ENCODE results near the gene TPX2. TPM values are rescaled to one million over a fixed set of nuclear protein-coding genes. Genes with fewer than 3 reads are reported as not detected.
"Not testable (repeated sequence)": the region's sequence is repeated elsewhere in the genome, so short reads cannot be mapped to it uniquely, and the experiment has no call there.

TPX2 gene
- total RNA-seq, 1 donor from 2014 or later: 2.0 TPM

DNA sequence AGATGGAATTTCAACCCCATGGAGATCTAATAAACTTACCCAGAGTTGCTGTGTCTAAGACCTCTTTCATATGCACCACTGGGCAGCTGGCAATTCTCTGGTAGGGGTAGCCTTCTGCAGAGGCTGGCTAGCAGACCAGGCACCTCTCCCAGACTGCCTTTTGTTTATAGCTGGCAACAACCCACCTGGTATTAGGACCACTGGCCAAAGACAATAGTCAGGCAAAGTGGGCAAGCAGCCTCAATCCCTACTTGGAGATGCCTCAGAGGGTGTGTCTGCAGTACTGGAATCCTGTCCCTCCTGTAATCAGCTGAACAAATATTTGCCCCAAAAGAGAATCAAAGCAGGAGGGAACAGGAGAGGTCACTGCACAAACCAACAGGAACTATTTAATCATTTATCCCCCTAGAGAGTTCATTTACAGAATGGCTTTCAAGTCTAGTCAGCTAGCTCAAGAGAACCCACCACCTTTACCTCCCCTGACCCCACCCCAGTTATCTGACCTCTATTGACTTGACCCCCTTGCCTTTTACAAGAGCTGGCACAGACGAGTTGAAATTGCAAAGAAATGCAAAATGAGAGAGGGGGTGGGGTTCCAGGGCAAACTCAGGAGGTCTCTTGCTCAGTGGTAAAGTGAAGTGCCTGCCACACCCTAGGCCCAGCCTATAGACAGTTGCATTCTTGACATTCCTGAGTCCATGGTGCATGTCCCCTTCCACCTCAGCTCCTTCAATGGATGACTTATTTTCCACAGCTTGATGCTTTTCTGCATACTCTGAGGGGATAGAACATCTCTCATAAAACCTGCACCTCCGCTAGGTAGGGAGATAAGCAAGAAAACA lies 19.2 kb upstream of the TPX2 start:
- DNase-seq (ENCODE audit: low spot score) (peak; percentile 58), ATAC-seq (peak; percentile 15)

DNA sequence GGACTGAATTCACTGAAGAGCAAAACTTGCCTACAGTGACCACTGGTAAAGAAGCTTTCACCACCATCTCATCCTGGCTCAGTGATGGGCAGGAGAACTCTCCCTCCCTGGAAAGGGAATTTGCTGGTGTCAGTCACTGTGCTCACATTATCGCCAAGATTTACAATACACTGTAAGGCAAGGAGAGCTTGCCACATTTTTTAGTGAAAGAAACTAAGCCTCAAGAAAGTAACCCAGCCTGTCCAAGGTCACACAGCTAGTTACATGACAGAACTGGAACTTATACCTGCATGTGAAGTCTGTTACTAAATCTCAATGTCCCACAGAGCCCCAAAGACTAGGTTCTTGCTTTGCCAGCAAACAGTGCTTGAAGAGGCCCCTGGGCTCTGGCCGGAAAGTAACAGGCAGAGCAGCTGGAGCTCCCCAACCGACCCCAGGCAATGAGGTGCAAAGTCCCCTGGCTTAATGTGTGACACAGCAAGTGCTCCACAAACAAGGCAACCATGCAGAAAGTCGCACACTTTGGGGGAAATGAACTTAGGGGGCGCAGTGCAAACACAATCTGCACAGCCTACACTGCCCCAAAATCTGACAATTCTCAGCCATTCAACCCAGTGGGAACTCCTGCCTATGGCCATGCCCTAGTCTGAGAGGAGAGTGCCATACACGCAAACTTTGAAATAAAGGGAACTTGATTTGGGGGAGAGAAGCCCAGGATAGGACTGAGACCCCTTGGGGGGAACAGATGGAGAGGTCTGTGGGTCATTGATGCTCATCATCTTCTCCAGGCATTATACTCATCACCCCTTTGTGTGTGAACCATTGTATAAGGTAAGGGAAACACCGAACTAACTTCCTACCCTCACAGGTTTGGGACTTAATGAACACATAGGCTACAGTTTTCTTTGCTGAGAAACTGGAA lies 18.3 kb upstream of the TPX2 start:
- peak; percentile 70 for DNase-seq (ENCODE audit: low spot score)
- ATAC-seq: peak; percentile 7

DNA sequence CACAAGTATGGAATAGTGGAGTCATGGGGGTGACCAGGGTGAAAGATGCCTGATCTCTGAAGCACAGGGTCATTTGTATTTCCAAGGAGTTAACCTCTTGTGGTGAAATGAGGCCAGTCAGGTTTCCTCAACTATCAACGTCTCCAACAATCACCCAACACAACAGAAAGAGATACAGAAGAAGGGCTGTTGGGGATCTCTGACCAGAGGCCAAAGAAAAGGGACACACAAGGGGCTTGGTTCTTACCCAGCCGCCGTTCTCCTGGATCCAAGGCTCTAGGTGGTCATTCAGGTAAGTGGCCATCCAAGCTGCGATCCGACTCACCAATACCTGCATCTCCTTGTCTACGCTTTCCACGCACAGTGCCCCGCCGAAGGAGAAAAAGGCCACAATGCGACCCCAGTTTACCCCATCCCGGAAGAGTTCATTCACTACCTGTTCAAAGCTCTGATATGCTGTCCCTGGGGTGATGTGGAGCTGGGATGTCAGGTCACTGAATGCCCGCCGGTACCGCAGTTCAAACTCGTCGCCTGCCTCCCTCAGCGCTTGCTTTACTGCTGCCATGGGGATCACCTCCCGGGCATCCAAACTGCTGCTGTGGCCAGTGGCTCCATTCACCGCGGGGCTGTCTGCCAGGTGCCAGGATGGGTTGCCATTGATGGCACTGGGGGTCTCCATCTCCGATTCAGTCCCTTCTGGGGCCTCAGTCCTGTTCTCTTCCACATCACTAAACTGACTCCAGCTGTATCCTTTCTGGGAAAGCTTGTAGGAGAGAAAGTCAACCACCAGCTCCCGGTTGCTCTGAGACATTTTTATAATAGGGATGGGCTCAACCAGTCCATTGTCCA lies 17.5 kb upstream of the TPX2 start:
- DNase-seq (ENCODE audit: low spot score): peak; percentile 64
- ATAC-seq: no peak

DNA sequence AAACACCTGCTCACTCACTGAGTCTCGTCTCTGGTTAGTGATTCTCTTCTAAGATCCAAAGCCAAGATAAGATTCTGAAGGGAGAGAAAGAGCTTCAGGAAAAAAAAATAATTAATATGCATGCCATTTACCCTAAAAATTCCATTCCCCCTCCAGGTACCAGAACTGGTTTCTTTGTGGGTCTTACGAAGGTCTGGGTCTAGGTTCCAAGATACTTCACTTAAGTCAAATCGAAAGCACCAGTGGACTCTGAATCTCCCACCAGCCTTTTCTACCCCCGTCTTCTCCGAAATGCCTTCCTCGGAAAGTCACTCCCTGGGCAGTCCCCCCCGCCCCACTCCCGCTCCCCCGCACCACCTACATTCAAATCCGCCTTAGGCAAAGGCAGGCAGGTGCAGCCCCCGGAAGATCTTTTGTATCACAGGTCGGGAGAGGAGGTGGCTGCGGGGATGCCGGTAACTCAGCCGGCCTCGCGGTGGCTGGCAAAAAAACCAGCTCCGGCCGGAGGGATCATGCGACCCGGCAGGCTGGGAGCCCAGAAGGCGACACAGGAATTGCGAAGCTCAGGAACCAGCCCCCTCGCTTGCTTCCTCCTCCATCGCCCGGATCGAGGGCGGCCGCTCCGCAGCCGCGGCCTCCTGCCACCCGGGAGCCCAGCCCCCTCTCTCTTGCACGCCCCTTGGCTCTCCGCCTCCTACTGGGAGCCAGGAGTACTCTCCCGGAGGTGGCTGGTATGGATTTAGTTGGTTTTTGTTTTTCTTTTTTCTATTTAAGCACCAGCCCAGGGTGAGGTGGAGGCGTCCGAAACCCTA lies 16.6 kb upstream of the TPX2 start, which contains the start of gene BCL2L1:
BCL2L1 (minus strand) TSS at position 612 of the 812 bp plus-strand sequence. CDS start 650 bp downstream, outside the sequence.
- ATAC-seq: peak; percentile 69
- DNase-seq (ENCODE audit: low spot score): peak; percentile 88

DNA sequence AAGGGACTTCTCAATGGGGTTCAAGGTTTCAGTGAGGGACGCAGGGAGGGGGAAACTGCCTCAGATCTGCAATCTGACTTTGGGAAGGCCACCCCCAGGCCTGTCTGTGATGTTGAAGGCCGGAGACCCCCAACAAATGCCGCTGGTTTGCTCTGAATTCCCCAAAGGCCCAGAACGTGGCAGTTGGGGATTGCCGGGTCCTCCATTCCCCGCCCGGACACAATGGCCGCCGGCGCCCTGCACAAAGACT lies 16.1 kb upstream of the TPX2 start:
- DNase-seq (ENCODE audit: low spot score): no peak
- no peak for ATAC-seq

DNA sequence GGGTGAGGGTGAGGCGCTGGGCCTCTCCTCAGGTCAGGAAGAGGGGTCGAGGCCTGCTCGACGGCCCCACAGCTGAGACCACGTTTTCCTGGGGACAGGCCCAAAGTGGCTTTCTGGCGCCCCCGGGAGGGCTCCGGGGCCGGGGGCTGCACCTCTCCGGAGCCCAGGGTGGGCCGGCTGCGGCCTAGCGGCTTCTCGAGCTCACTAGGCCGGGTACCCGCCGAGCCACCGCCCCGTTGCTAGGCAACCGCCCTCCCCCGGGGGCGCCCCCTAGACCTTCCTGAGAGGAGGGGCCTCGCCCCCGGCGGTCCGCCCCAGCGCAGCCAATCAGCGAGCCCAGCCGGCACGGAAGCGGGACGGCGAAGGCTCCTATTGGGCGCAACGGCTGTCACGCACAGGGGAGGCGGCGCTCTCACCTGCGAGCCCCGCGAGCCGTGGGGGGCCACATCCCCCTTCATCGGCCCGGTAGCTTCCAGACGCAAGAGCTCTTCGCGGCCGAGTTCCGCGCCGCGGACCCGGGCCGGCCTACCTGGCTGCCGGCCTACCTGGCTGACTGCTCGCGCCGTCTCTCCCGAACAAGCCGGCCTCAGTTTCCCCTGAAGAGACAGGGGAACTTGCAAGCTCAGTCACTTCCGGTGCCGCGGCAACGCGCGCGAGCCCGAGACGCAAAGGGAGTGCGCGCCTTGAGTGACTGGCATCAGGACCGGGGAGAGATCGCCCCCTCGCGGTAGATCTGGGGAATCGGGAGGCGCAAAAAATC lies 15.6 kb upstream of the TPX2 start:
- peak; percentile 99 for DNase-seq (ENCODE audit: low spot score)
- peak; percentile 88 for ATAC-seq

DNA sequence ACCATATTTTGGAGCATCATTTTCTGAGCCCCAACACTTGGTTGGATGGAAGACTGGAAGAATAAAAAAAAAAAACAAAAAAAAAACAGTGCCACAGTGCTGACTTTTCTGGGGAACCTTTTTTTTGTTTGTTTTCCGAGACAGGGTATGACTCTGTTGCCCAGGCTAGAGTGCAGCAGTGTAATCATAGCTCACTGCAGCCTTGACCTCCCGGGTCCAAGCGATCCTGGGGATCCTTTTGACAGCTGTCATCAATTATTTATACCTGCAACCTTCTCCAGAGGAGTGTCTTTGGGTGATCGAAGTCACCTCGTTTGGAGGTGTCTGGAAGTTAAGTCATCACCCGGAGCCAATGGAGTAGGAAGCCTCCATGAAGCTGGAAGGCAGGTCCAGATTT lies 7.8 kb upstream of the TPX2 start:
- ATAC-seq: no peak
- DNase-seq (ENCODE audit: low spot score): no peak

DNA sequence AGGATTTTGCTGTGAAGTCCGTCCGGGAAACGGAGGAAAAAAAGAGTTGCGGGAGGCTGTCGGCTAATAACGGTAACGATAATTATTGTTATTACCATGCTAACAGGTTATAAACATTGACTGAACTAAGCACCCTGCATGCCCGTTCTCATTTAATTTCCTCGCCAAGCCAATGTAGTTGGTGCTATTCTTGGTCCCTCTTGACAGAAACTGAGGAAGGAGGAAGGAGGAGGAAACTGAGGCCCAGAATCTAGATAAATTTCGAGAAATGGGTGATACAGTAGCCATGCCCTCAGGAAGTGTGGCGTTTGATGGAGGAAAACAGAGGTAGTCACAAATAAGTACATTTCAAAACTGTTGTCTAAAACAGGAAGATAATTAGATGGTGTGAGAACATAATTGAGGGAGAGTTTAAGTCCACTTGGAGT lies 474 bp downstream of the TPX2 start:
- ATAC-seq (no peak), DNase-seq (ENCODE audit: low spot score) (no peak)

DNA sequence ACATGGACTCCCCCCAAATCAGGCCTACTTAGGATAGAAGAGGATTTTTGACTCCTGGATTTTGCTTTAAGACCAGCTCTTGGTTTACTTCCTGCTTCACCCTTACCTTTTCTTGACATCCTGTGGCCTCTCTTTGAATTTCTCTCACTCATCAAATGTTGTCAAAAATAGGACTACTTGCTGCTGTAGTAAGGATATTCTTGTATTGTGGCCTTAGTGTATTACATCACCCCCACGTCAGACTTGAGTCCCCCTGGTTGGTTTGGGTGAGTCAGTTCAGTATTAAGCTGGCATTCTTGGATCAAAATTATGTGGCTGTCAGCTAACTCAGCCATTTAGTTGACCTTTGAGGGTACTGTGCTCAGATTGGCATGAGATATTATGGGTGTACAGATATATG lies 1.1 kb downstream of the TPX2 start:
- no peak for ATAC-seq
- no peak for DNase-seq (ENCODE audit: low spot score)

DNA sequence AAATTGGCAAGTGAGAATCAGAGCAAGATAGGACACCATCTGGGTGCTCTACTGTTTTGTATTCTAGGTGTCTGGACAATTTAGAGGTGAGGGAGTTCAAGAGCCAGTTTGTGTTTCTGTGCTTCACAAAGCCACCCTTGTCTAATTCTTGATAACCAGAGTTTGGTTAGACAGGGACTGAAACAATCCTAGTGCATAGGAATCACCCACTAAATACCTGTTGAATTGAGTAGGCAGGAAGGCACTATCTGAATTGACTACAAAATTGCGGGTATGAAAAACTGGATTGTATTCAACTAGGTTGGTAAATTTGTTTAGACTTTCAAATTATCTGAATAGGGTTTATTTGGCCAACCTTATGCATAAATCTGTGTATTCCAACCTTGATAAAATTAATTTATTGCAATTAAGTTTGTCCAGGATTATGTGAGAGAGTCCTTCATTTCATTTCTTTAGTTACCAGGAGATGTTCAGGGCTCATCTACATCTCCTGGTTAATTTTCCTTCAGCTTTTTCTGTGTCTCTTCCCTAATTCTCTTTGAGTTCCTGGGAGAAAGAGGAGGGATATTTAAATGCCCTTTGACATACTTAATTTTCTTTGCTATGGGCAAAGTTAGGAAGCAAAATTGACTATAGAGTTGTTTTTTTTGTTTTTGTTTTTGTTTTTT lies 1.7 kb downstream of the TPX2 start:
- ATAC-seq: no peak

DNA sequence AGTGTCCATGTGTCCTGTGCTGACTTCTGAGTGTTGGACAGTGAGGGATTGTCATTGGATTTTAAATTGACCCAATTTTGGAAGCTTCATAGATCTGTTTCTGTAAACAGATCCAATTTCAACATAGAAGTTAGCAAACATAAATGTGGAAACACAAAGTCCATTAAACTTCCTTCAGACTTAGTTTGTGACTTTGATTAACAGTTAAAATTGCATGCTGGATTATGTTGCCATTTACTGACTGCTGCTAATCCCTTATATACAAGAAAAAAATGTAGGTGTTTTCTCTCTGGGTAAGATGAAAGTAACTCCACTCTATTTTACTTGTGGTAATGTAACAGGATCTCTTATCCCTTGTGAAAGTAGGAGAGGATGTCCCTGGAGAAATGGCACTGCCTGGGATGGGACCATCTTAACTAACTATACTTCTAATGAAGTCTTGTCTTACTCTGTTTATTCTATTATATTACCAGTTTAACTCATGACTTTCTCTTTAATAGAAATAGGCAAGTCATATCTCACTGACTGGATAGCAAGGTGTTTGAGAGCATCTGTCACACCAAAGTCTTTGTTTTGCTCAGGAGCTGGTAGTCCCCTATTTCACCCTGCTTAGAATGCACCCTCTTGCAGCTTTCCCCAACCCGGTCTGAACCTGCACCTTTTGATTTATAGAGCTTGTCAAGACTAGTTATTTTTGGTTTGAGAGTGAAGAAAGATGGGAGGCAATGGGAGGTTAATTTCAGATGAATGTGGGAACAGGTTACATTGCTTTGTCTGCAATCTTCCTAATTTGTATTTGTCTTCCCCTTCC lies 7.2 kb downstream of the TPX2 start:
- DNase-seq (ENCODE audit: low spot score): no peak
- peak; percentile 85 for ATAC-seq

More for the DNA sequence above, 1.7 kb downstream of the TPX2 start:
- no peak for DNase-seq (ENCODE audit: low spot score)

DNA sequence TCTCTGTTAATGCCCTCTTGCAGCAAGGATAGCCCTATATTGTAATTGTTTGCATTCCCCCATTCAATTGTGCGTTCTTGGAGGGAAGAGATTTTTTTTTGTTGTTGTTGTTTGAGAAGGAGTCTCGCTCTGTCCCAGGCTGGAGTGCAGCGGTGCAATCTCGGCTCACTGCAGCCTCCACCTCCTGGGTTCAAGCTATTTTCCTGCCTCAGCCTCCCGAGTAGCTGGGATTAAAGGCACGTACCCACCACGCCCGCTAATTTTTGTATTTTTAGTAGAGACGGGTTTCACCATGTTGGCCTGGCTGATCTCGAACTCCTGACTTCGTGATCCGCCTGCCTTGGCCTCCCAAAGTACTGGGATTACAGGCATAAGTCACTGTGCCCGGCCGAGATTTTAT lies 7.9 kb downstream of the TPX2 start:
- not testable (repeated sequence) for ATAC-seq; DNase-seq (ENCODE audit: low spot score)

DNA sequence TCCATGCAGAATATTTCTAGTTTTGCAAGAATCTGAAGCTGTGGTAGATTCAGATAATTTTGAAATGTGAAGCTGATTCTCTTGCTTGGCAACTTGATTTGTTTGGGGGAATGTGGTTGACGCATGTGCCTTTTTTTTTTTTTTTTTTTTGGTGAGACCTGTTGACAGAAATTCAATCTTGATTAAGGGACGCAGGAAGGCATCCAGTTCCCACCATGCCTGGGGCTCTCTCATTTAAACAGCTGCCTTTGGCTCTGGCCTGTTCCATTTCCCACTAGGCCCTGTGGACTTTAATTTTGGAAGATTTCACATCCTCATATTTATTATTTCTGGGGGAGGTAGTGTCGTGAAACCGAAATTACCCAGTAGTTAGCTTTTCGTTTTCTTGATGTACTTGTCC lies 8.6 kb downstream of the TPX2 start:
- ATAC-seq (peak; percentile 66), DNase-seq (ENCODE audit: low spot score) (peak; percentile 53)

DNA sequence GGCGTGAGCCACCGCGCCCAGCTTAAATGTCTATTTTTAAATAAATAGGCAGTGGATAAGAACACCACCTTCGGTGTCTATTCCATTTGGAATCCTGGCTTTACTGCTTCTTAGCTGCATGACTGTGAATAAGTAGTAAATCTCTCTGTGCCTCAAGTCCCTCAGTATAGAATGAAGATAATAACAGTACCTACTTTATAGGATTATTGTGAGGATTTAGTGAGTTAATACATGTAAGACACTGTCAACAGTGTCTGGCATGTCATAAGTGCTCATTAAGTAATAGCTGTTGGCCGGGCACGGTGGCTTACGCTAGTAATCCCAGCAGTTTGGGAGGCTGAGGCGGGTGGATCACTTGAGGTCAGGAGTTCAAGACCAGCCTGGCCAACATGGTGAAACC lies 10.1 kb downstream of the TPX2 start:
- ATAC-seq: no peak
- DNase-seq (ENCODE audit: low spot score): no peak

DNA sequence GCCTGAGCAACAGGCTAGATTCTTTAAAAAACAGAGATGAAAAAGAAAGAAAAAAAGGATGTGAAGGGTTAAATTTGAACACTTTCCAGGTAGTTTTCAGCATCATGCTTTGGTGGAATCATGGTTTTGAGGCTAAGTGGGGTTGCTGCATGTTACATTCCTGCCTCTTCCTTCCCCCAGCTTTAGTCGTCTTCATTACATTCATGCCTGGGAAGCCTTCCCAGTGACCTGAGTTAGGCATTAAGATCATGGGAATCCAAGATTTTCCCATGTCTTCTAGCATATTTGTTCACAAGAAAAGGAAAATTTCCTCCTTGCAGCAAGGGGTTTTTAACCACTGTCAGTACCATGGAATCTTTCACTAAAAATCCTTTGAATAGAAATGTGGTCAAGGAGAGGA lies 12.0 kb downstream of the TPX2 start:
- ATAC-seq: no peak
- no peak for DNase-seq (ENCODE audit: low spot score)

DNA sequence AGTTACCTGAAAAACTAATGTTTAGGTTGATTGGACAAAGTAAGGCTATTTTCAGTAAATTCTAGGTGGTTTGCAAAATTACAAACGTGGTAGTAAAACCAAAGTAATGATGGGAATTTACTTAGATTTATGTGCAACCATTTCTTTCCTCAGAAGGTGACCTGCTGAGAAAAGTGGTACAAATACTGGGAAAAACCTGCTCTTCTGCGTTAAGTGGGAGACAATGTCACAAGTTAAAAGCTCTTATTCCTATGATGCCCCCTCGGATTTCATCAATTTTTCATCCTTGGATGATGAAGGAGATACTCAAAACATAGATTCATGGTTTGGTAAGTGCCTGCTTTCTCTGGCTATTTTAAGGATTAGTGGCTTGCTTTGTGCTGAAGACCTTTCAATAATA lies 18.2 kb downstream of the TPX2 start:
- ATAC-seq: no peak
- no peak for DNase-seq (ENCODE audit: low spot score)

DNA sequence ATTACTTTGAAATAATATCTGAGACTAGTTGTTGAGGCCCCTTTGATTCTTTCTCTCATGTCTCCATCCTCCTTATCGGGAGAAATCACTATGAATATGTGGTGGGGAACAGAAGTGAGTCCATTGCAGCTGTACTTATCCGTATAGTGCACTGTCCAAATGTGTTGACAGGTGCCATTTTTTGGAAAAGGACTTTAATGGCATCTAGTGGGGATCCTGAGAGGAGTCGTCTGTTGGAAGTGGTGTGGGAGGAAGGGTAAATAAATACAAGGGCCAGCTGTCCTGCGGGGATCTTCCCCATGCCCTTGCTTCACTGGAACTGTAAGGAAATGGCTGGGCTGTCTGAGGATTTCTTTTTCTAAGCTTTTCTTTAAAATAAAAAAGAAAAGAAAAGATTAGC lies 19.4 kb downstream of the TPX2 start:
- DNase-seq (ENCODE audit: low spot score) (no peak), ATAC-seq (peak; percentile 57)

DNA sequence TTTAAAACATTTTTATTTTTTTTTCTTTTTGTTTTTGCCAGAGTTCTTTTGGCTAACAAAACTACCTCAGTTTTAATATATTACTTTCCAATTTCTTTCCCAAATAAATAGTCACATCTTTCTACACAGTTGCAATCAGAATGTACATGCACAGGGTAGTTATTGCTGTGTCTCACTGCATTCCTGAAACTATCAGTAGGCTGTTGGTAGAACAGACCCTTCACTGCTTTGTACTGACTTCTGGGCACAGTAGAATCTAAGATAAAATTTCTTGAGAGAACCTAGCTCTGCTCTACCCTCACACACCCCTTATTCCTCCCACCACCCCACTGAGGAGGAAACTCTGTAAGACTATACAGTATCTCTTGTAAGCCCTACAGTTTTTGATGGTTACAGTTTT lies 19.9 kb downstream of the TPX2 start:
- ATAC-seq (no peak), DNase-seq (ENCODE audit: low spot score) (no peak)
